ENCODE data around the gene BICC1. TPM values are rescaled to one million over a fixed set of nuclear protein-coding genes. Genes with fewer than 3 reads are reported as not detected.

BICC1 gene
- total RNA-seq, 3 donors from 2014 or later = not detected

- H3K4me1 Mint-ChIP-seq (ENCODE audit: low read depth) = no peaks in the 10 kb centered on the region
- H3K27me3 Mint-ChIP-seq (ENCODE audit: low read depth) = no peaks in the 10 kb centered on the region
Observed at GRCh38 chr10:58718596-58718995, 205.9 kb downstream of the BICC1 start.

GRCh38 chr10:58721601-58722281 lies 209.1 kb downstream of the BICC1 start:
- no peaks in the 10 kb centered on the region for H3K36me3 Mint-ChIP-seq (ENCODE audit: insufficient read depth)
- no peak overlapping the region for H3K4me3 Mint-ChIP-seq
- no peaks in the 10 kb centered on the region for H3K9me3 Mint-ChIP-seq
- ATAC-seq (no peak), DNase-seq (no peak)
- H3K27me3 Mint-ChIP-seq (ENCODE audit: low read depth) = no peaks in the 10 kb centered on the region
- H3K4me1 Mint-ChIP-seq (ENCODE audit: low read depth) = no peaks in the 10 kb centered on the region

More at GRCh38 chr10:58718596-58718995, 205.9 kb downstream of the BICC1 start:
- DNase-seq = no peak
- Mint-ChIP-seq H3K9me3 (no peaks in the 10 kb centered on the region), H3K4me3 (no peak overlapping the region), H3K36me3 (ENCODE audit: insufficient read depth) (no peaks in the 10 kb centered on the region)
- ATAC-seq = no peak

- Mint-ChIP-seq H3K36me3 (ENCODE audit: insufficient read depth) (no peaks in the 10 kb centered on the region), H3K4me1 (ENCODE audit: low read depth) (no peaks in the 10 kb centered on the region), H3K4me3 (no peak overlapping the region), H3K9me3 (no peaks in the 10 kb centered on the region), H3K27me3 (ENCODE audit: low read depth) (no peaks in the 10 kb centered on the region)
- DNase-seq (no peak), ATAC-seq (no peak)
Observed at GRCh38 chr10:58723186-58723585, 210.5 kb downstream of the BICC1 start.

GRCh38 chr10:58723966-58724365 lies 211.3 kb downstream of the BICC1 start:
- Mint-ChIP-seq H3K4me3 (no peak overlapping the region), H3K36me3 (ENCODE audit: insufficient read depth) (no peaks in the 10 kb centered on the region), H3K4me1 (ENCODE audit: low read depth) (no peaks in the 10 kb centered on the region), H3K27me3 (ENCODE audit: low read depth) (no peaks in the 10 kb centered on the region), H3K9me3 (no peaks in the 10 kb centered on the region)
- no peak for ATAC-seq
- no peak for DNase-seq

GRCh38 chr10:58724781-58725180 lies 212.1 kb downstream of the BICC1 start:
- Mint-ChIP-seq H3K4me3 (no peak overlapping the region), H3K4me1 (ENCODE audit: low read depth) (no peaks in the 10 kb centered on the region), H3K9me3 (no peaks in the 10 kb centered on the region), H3K36me3 (ENCODE audit: insufficient read depth) (no peaks in the 10 kb centered on the region), H3K27me3 (ENCODE audit: low read depth) (no peaks in the 10 kb centered on the region)
- ATAC-seq (no peak), DNase-seq (no peak)

GRCh38 chr10:58725901-58726300 lies 213.2 kb downstream of the BICC1 start:
- Mint-ChIP-seq H3K4me1 (ENCODE audit: low read depth) (no peaks in the 10 kb centered on the region), H3K9me3 (no peaks in the 10 kb centered on the region), H3K36me3 (ENCODE audit: insufficient read depth) (no peaks in the 10 kb centered on the region), H3K4me3 (no peak overlapping the region), H3K27me3 (ENCODE audit: low read depth) (no peaks in the 10 kb centered on the region)
- DNase-seq (no peak), ATAC-seq (no peak)

- Mint-ChIP-seq H3K36me3 (ENCODE audit: insufficient read depth) (no peaks in the 10 kb centered on the region), H3K4me1 (ENCODE audit: low read depth) (no peaks in the 10 kb centered on the region), H3K4me3 (no peak overlapping the region), H3K9me3 (peaks cover 6% of the 10 kb centered on the region), H3K27me3 (ENCODE audit: low read depth) (no peaks in the 10 kb centered on the region)
- DNase-seq = no peak
- no peak for ATAC-seq
Observed at GRCh38 chr10:58727633-58728032, 215.0 kb downstream of the BICC1 start.

GRCh38 chr10:58731276-58731675 lies 218.6 kb downstream of the BICC1 start:
- no peak for DNase-seq
- no peak overlapping the region for H3K4me3 Mint-ChIP-seq
- no peaks in the 10 kb centered on the region for H3K36me3 Mint-ChIP-seq (ENCODE audit: insufficient read depth)
- H3K4me1 Mint-ChIP-seq (ENCODE audit: low read depth) = no peaks in the 10 kb centered on the region
- no peaks in the 10 kb centered on the region for H3K27me3 Mint-ChIP-seq (ENCODE audit: low read depth)
- H3K9me3 Mint-ChIP-seq = peaks cover 6% of the 10 kb centered on the region
- ATAC-seq = no peak

GRCh38 chr10:58733436-58733835 lies 220.8 kb downstream of the BICC1 start:
- H3K4me1 Mint-ChIP-seq (ENCODE audit: low read depth) = no peaks in the 10 kb centered on the region
- no peak overlapping the region for H3K4me3 Mint-ChIP-seq
- DNase-seq (no peak), ATAC-seq (no peak)
- no peaks in the 10 kb centered on the region for H3K36me3 Mint-ChIP-seq (ENCODE audit: insufficient read depth)
- no peaks in the 10 kb centered on the region for H3K27me3 Mint-ChIP-seq (ENCODE audit: low read depth)
- peaks cover 6% of the 10 kb centered on the region for H3K9me3 Mint-ChIP-seq

- no peaks in the 10 kb centered on the region for H3K4me1 Mint-ChIP-seq (ENCODE audit: low read depth)
- no peaks in the 10 kb centered on the region for H3K27me3 Mint-ChIP-seq (ENCODE audit: low read depth)
- H3K36me3 Mint-ChIP-seq (ENCODE audit: insufficient read depth) = no peaks in the 10 kb centered on the region
- H3K9me3 Mint-ChIP-seq = peaks cover 6% of the 10 kb centered on the region
- ATAC-seq (no peak), DNase-seq (no peak)
- no peak overlapping the region for H3K4me3 Mint-ChIP-seq
Observed at GRCh38 chr10:58734116-58734515, 221.4 kb downstream of the BICC1 start.

- H3K36me3 Mint-ChIP-seq (ENCODE audit: insufficient read depth) = no peaks in the 10 kb centered on the region
- H3K4me3 Mint-ChIP-seq = no peak overlapping the region
- peaks cover 6% of the 10 kb centered on the region for H3K9me3 Mint-ChIP-seq
- H3K4me1 Mint-ChIP-seq (ENCODE audit: low read depth) = no peaks in the 10 kb centered on the region
- no peaks in the 10 kb centered on the region for H3K27me3 Mint-ChIP-seq (ENCODE audit: low read depth)
- DNase-seq (no peak), ATAC-seq (no peak)
Observed at GRCh38 chr10:58734664-58735063, 222.0 kb downstream of the BICC1 start.

- no peak overlapping the region for H3K4me3 Mint-ChIP-seq
- peaks cover 6% of the 10 kb centered on the region for H3K9me3 Mint-ChIP-seq
- no peaks in the 10 kb centered on the region for H3K4me1 Mint-ChIP-seq (ENCODE audit: low read depth)
- DNase-seq = no peak
- no peaks in the 10 kb centered on the region for H3K27me3 Mint-ChIP-seq (ENCODE audit: low read depth)
- H3K36me3 Mint-ChIP-seq (ENCODE audit: insufficient read depth) = no peaks in the 10 kb centered on the region
- no peak for ATAC-seq
Observed at GRCh38 chr10:58735087-58735486, 222.4 kb downstream of the BICC1 start.

- Mint-ChIP-seq H3K27me3 (ENCODE audit: low read depth) (no peaks in the 10 kb centered on the region), H3K4me3 (no peak overlapping the region), H3K36me3 (ENCODE audit: insufficient read depth) (no peaks in the 10 kb centered on the region), H3K4me1 (ENCODE audit: low read depth) (no peaks in the 10 kb centered on the region), H3K9me3 (no peaks in the 10 kb centered on the region)
- no peak for ATAC-seq
- DNase-seq = no peak
Observed at GRCh38 chr10:58740620-58741369, 228.1 kb downstream of the BICC1 start.

GRCh38 chr10:58741673-58742072 lies 229.0 kb downstream of the BICC1 start:
- no peak for ATAC-seq
- H3K4me3 Mint-ChIP-seq = no peak overlapping the region
- no peaks in the 10 kb centered on the region for H3K4me1 Mint-ChIP-seq (ENCODE audit: low read depth)
- H3K9me3 Mint-ChIP-seq = no peaks in the 10 kb centered on the region
- no peaks in the 10 kb centered on the region for H3K27me3 Mint-ChIP-seq (ENCODE audit: low read depth)
- no peak for DNase-seq
- no peaks in the 10 kb centered on the region for H3K36me3 Mint-ChIP-seq (ENCODE audit: insufficient read depth)

- no peaks in the 10 kb centered on the region for H3K9me3 Mint-ChIP-seq
- H3K4me1 Mint-ChIP-seq (ENCODE audit: low read depth) = no peaks in the 10 kb centered on the region
- no peak overlapping the region for H3K4me3 Mint-ChIP-seq
- no peak for DNase-seq
- ATAC-seq = no peak
- no peaks in the 10 kb centered on the region for H3K27me3 Mint-ChIP-seq (ENCODE audit: low read depth)
- no peaks in the 10 kb centered on the region for H3K36me3 Mint-ChIP-seq (ENCODE audit: insufficient read depth)
Observed at GRCh38 chr10:58742141-58742540, 229.5 kb downstream of the BICC1 start.

Measured in activated T-cell treated with anti-CD3 and anti-CD28 coated beads, Interleukin-2, amount 50 U/mL, for 4 hours (primary cell).